Sigmoid colon (tissue), 7 donors: ENCODE measurements around the gene FGFRL1. TPM values are rescaled to one million over a fixed set of nuclear protein-coding genes. Genes with fewer than 3 reads are reported as not detected.

Experiments used
- DNase-seq: peaks from one replicate; pipeline ENCODE4 v3.0.0-alpha.2; 2019
- H3K27ac ChIP-seq, 4 donors: fragments of 200-600 bp; sonication (generic); one replicate each; pipeline ENCODE4 v1.5.1; 2016 to 2019; ENCODE audit warnings: mild to moderate bottlenecking in 1 of 4
- H3K27me3 ChIP-seq, 3 donors: fragments of 200-600 bp; sonication (generic); one replicate each; pipeline ENCODE4 v1.5.1; 2019; ENCODE audit warnings: mild to moderate bottlenecking in 1 of 3
- H3K36me3 ChIP-seq, 4 donors: fragments of 200-600 bp; sonication (generic); one replicate each; pipeline ENCODE4 v1.5.1; 2016 to 2019
- H3K4me1 ChIP-seq, 4 donors: fragments of 200-600 bp; sonication (generic); one replicate each; pipeline ENCODE4 v1.5.1; 2017 to 2019
- H3K4me3 ChIP-seq, 4 donors: fragments of 200-600 bp; sonication (generic); one replicate each; pipeline ENCODE4 v1.5.1; 2017 to 2019; ENCODE audit warnings: mild to moderate bottlenecking in 2 of 4, moderate library complexity in 1 of 4
- H3K9me3 ChIP-seq, 4 donors: fragments of 200-600 bp in 3 of 4; sonication (generic) in 3 of 4; one replicate each; pipeline versions ENCODE4 v1.5.1 to v1.6.1; 2013 to 2019
- CTCF ChIP-seq, 4 experiments: fragments of 450-650 bp in 3 of 4; fragments of 200-600 bp in 1 of 4; IDR thresholded peaks; one replicate each; pipeline ENCODE4 v1.5.1; 2016 to 2019; ENCODE audit warnings: antibody characterized with exemption in 4 of 4, mild to moderate bottlenecking in 3 of 4, moderate library complexity in 2 of 4
- EP300 ChIP-seq, 4 donors: sonication (generic); formaldehyde crosslinking; IDR thresholded peaks; one replicate each; pipeline ENCODE4 v1.6.1; 2017; ENCODE audit warnings: antibody characterized with exemption in 4 of 4
- POLR2A ChIP-seq, 2 donors: fragments of 450-650 bp; IDR thresholded peaks; one replicate each; pipeline ENCODE4 v1.6.1; 2016; ENCODE audit warnings: antibody characterized with exemption in 2 of 2, mild to moderate bottlenecking in 2 of 2, moderate library complexity in 2 of 2
- POLR2AphosphoS5 ChIP-seq, 4 donors: sonication (generic); formaldehyde crosslinking; IDR thresholded peaks; one replicate each; pipeline ENCODE4 v1.6.1; 2017; ENCODE audit warnings: antibody characterized with exemption in 4 of 4
- WGBS, 2 donors: extraction: QIAGEN DNeasy Blood & Tissue Kit; methylation state at CpG; one replicate each; pipeline ENCODE4 v1.1.7; 2013; 5-methylcytosine and 5-hydroxymethylcytosine counted together
- intact Hi-C: fragments of 100-400 bp; cut with DNase I; formaldehyde crosslinking; loops from one replicate; pipeline ENCODE4 v1.15.1; 2023
- polyA plus RNA-seq, 3 donors: library from polyadenylated mRNA; stranded (reverse); fragments of 200-250 nt; gene quantifications; one replicate each; pipeline ENCODE4 v1.2.3, GENCODE V29; 2013
- total RNA-seq, 4 donors: library from RNA; depleted of rRNA; stranded (reverse); fragments of >200 nt; gene quantifications; one replicate each; pipeline ENCODE4 v1.1.0, GENCODE V29; 2016
- donor health status: healthy with polysubstance abuse.
- donor health status: Bipolar disorder and iron deficiency.
- donor health status: healthy.

Gene FGFRL1
- total and polyA plus RNA-seq, 7 donors: 1.2 to 12.1 (median 6.8) TPM

GRCh38 chr4:968221-968620 lies 43.2 kb upstream of the FGFRL1 start:
- 52 to 78% methylated on average over 24 of the region's 24 CpGs for WGBS, 2 donors
- H3K9me3 ChIP-seq: no peaks in the 10 kb centered on the region
- peaks cover 0 to 11% (median 0%) of the 10 kb centered on the region in 4 donors for H3K36me3 ChIP-seq
- no peak overlapping the region for H3K27ac ChIP-seq
- peaks cover 0 to 33% (median 30%) of the 10 kb centered on the region in 4 donors for H3K4me1 ChIP-seq
- H3K27me3 ChIP-seq: peaks cover 0 to 17% (median 16%) of the 10 kb centered on the region in 3 donors
- intact Hi-C loops: no loop called here
- TF ChIP-seq POLR2A (IDR thresholded peaks at IDR 0.05) (no peak), EP300 (IDR thresholded peaks at IDR 0.05) (no peak), CTCF (IDR thresholded peaks at IDR 0.05) (no peak), POLR2AphosphoS5 (IDR thresholded peaks at IDR 0.05) (no peak)
- H3K4me3 ChIP-seq: no peak overlapping the region
- no peak for DNase-seq

- Histone ChIP-seq H3K27ac (no peak overlapping the region), H3K9me3 (no peaks in the 10 kb centered on the region), H3K36me3 (peaks cover 0 to 11% (median 0%) of the 10 kb centered on the region in 4 donors), H3K4me1 (peaks cover 0 to 36% (median 32%) of the 10 kb centered on the region in 4 donors), H3K27me3 (peaks cover 0 to 17% (median 16%) of the 10 kb centered on the region in 3 donors), H3K4me3 (no peak overlapping the region)
- DNase-seq: no peak
- TF ChIP-seq POLR2A (IDR thresholded peaks at IDR 0.05) (no peak), POLR2AphosphoS5 (IDR thresholded peaks at IDR 0.05) (no peak), EP300 (IDR thresholded peaks at IDR 0.05) (no peak), CTCF (IDR thresholded peaks at IDR 0.05) (no peak)
- WGBS, 2 donors: 78 to 79% methylated on average over 23 of the region's 23 CpGs
- intact Hi-C loops: no loop called here
Observed at GRCh38 chr4:968621-969394, 42.6 kb upstream of the FGFRL1 start.

- Histone ChIP-seq H3K9me3 (no peaks in the 10 kb centered on the region), H3K4me3 (no peak overlapping the region), H3K4me1 (peaks cover 0 to 40% (median 36%) of the 10 kb centered on the region in 4 donors), H3K36me3 (peaks cover 0 to 11% (median 0%) of the 10 kb centered on the region in 4 donors), H3K27ac (no peak overlapping the region), H3K27me3 (peaks cover 0 to 17% (median 16%) of the 10 kb centered on the region in 3 donors)
- no peak for DNase-seq
- TF ChIP-seq POLR2AphosphoS5 (IDR thresholded peaks at IDR 0.05) (no peak), POLR2A (IDR thresholded peaks at IDR 0.05) (no peak), CTCF (IDR thresholded peaks at IDR 0.05) (no peak), EP300 (IDR thresholded peaks at IDR 0.05) (no peak)
- WGBS, 2 donors: 70 to 84% methylated on average over 25 of the region's 25 CpGs
- intact Hi-C loops: no loop called here
Observed at GRCh38 chr4:970046-970745, 41.2 kb upstream of the FGFRL1 start.

GRCh38 chr4:970854-971520 lies 40.4 kb upstream of the FGFRL1 start:
- DNase-seq: no peak
- H3K27me3 ChIP-seq: peaks cover 0 to 17% (median 16%) of the 10 kb centered on the region in 3 donors
- H3K4me3 ChIP-seq: no peak overlapping the region
- H3K27ac ChIP-seq: no peak overlapping the region
- WGBS, 2 donors: 23 to 66% methylated on average over 17 of the region's 17 CpGs
- TF ChIP-seq POLR2AphosphoS5 (IDR thresholded peaks at IDR 0.05) (no peak), POLR2A (IDR thresholded peaks at IDR 0.05) (no peak), EP300 (IDR thresholded peaks at IDR 0.05) (no peak), CTCF (IDR thresholded peaks at IDR 0.05) (no peak)
- intact Hi-C loops: no loop called here
- peaks cover 0 to 5% (median 0%) of the 10 kb centered on the region in 4 donors for H3K36me3 ChIP-seq
- peaks cover 0 to 40% (median 36%) of the 10 kb centered on the region in 4 donors for H3K4me1 ChIP-seq
- no peaks in the 10 kb centered on the region for H3K9me3 ChIP-seq
